K562 (cell line): ENCODE data around the gene CERCAM. TPM values are rescaled to one million over a fixed set of nuclear protein-coding genes. Genes with fewer than 3 reads are reported as not detected.
A peak's percentile ranks its signal among the peaks of the same experiment; 100 is the strongest.

Experiments used
- ARNT ChIP-seq, 2 experiments: fragments of 450-650 bp; IDR thresholded peaks; 2 replicates each; pipeline ENCODE4 v1.6.1; 2016; ENCODE audit warnings: mild to moderate bottlenecking in 1 of 2
- EP300 ChIP-seq: IDR thresholded peaks from 2 replicates; pipeline ENCODE4 v1.6.1; 2012; ENCODE audit warnings: low read length, improper control_type of control experiment
- HIVEP1 ChIP-seq: fragments of 250-450 bp; sonication (Bioruptor Pico); IDR thresholded peaks from 2 replicates; pipeline ENCODE4 v1.4.0; 2020; ENCODE audit warnings: mild to moderate bottlenecking
- NEUROD1 ChIP-seq: fragments of 150-350 bp; IDR thresholded peaks from 2 replicates; pipeline ENCODE4 v1.6.1; 2014; ENCODE audit warnings: borderline replicate concordance, low read length, low read depth; ENCODE audit not compliant: partially characterized antibody
- TBL1XR1 ChIP-seq, 2 experiments: IDR thresholded peaks; 2 replicates each; pipeline ENCODE4 v1.6.1; 2012; ENCODE audit warnings: improper control_type of control experiment in 2 of 2, low read length in 2 of 2, mild to moderate bottlenecking in 1 of 2
- TFAM ChIP-seq: fragments of 250-450 bp; sonication (Bioruptor Pico); conservative IDR thresholded peaks from 2 replicates; pipeline ENCODE4 v1.5.0; 2021; ENCODE audit warnings: mild to moderate bottlenecking, moderate library complexity
- TOE1 ChIP-seq, 2 experiments: fragments of 450-650 bp in 1 of 2; sonication (generic) in 1 of 2; formaldehyde crosslinking in 1 of 2; IDR thresholded peaks; 2 replicates each; pipeline versions ENCODE4 v1.7.1 to v1.8.0; 2016 to 2022; ENCODE audit warnings: borderline replicate concordance in 2 of 2, mild to moderate bottlenecking in 2 of 2, antibody characterized with exemption in 1 of 2, inconsistent platforms in 1 of 2, low read depth in 1 of 2, missing genetic modification reagents in 1 of 2, moderate library complexity in 1 of 2
- ZEB2 ChIP-seq: fragments of 450-650 bp; IDR thresholded peaks from 2 replicates; pipeline ENCODE4 v1.6.1; 2016
- ZSCAN29 ChIP-seq: fragments of 450-650 bp; IDR thresholded peaks from 2 replicates; pipeline ENCODE4 v1.6.1; 2017
- polyA plus RNA-seq, 8 experiments: library from polyadenylated mRNA; depleted of rRNA in 4 of 8; stranded (reverse) in 5 of 8; unstranded in 3 of 8; fragments of >200 nt; fragmentation: Nextera tagmentation in 2 of 8; fragmentation: Illumina TruSeq in 1 of 8; extraction: Ambion mirVana in 2 of 8; extraction: Trizol in 1 of 8; gene quantifications; 2 replicates each; pipeline versions ENCODE4 v1.2.1 to v1.2.3, GENCODE V29; 2011 to 2014; ENCODE audit warnings: inconsistent platforms in 1 of 8, missing spikeins in 1 of 8
- total RNA-seq, 7 experiments: library from RNA; depleted of rRNA in 6 of 7; stranded (reverse); fragments of >200 nt in 6 of 7; fragmentation: Illumina TruSeq in 2 of 7; extraction: Trizol in 2 of 7; gene quantifications; 2 replicates each; pipeline versions ENCODE4 v1.2.1 to v1.2.3, GENCODE V29; 2011 to 2021; ENCODE audit warnings: low replicate concordance in 1 of 7
- TF ChIP-seq, protein P1 (sequence below): sonication (generic); formaldehyde crosslinking; IDR thresholded peaks from 2 replicates; pipeline ENCODE4 v1.8.1; 2023; ENCODE audit warnings: mild to moderate bottlenecking, missing genetic modification reagents
- TF ChIP-seq, protein P2 (sequence below): sonication (generic); formaldehyde crosslinking; IDR thresholded peaks from 2 replicates; pipeline ENCODE4 v1.8.0; 2022; ENCODE audit warnings: mild to moderate bottlenecking, missing genetic modification reagents
- TF ChIP-seq, protein P3 (sequence below): fragments of 200-800 bp; sonication (Bioruptor generic); IDR thresholded peaks from 2 replicates; pipeline ENCODE4 v1.6.1; 2017; ENCODE audit warnings: missing genetic modification characterization, missing compliant biosample characterization
- TF ChIP-seq, protein P4 (sequence below): sonication (generic); formaldehyde crosslinking; IDR thresholded peaks from 2 replicates; pipeline ENCODE4 v1.9.0; 2022; ENCODE audit warnings: mild to moderate bottlenecking, missing genetic modification reagents
- TF ChIP-seq, protein P5 (sequence below): fragments of 450-650 bp; IDR thresholded peaks from 2 replicates; pipeline ENCODE4 v1.6.1; 2016; ENCODE audit warnings: antibody characterized with exemption
- TF ChIP-seq, protein P6 (sequence below), 3 experiments: fragments of 200-800 bp in 1 of 3; fragments of 250-450 bp in 1 of 3; fragments of 450-650 bp in 1 of 3; sonication (Bioruptor Pico) in 1 of 3; sonication (Bioruptor generic) in 1 of 3; formaldehyde crosslinking in 1 of 3; IDR thresholded peaks; 2 replicates each; pipeline versions ENCODE4 v1.6.1 to v1.8.0; 2016 to 2022; ENCODE audit warnings: mild to moderate bottlenecking in 2 of 3, missing genetic modification characterization in 2 of 3, missing compliant biosample characterization in 1 of 3, moderate library complexity in 1 of 3

CERCAM gene
- total and polyA plus RNA-seq, 9 of the 15 experiments (the other 6 are each of a cell fraction or from before 2014, with no cell fraction given): 0.75 to 24.0 (median 18.0) TPM

DNA sequence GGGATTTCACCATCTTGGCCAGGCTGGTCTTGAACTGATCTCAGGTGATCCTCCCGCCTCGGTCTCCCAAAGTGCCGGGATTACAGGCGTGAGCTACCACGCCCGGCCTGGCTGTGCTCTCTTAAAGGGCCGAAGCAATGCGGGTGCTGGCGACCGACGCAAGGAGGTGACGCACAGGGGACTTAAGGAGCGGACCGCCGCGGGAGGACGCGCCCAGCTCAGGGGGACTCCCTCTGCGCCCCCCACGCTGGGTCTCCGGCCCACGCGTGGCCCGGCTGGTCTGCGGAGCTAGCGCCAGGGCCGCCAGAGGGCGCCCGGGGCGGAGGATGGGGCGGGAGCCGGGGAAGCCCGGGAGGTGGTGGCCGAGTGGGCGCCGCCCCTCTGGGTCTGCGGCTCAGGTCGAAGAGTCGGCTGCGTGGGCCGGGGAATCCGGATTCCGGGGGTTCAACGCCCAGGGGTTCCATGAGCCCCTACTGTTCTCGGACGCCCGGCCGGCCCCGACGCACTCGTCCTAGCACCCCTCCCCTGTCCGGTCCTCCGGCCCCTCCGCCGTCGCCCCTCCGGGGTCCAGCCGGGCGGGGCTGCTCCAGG lies 502 bp upstream of the CERCAM start (continued):
- TF ChIP-seq, protein P1, sequence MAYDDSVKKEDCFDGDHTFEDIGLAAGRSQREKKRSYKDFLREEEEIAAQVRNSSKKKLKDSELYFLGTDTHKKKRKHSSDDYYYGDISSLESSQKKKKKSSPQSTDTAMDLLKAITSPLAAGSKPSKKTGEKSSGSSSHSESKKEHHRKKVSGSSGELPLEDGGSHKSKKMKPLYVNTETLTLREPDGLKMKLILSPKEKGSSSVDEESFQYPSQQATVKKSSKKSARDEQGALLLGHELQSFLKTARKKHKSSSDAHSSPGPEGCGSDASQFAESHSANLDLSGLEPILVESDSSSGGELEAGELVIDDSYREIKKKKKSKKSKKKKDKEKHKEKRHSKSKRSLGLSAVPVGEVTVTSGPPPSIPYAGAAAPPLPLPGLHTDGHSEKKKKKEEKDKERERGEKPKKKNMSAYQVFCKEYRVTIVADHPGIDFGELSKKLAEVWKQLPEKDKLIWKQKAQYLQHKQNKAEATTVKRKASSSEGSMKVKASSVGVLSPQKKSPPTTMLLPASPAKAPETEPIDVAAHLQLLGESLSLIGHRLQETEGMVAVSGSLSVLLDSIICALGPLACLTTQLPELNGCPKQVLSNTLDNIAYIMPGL (CRISPR knock-in tag): peak; percentile 82; the same call in 1 of the 2 replicates
- peak; percentile 38; the same call in 1 of the 2 replicates for TF ChIP-seq ZEB2
- TF ChIP-seq, protein P2, sequence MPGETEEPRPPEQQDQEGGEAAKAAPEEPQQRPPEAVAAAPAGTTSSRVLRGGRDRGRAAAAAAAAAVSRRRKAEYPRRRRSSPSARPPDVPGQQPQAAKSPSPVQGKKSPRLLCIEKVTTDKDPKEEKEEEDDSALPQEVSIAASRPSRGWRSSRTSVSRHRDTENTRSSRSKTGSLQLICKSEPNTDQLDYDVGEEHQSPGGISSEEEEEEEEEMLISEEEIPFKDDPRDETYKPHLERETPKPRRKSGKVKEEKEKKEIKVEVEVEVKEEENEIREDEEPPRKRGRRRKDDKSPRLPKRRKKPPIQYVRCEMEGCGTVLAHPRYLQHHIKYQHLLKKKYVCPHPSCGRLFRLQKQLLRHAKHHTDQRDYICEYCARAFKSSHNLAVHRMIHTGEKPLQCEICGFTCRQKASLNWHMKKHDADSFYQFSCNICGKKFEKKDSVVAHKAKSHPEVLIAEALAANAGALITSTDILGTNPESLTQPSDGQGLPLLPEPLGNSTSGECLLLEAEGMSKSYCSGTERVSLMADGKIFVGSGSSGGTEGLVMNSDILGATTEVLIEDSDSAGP (CRISPR knock-in tag): peak; percentile 91
- no peak for TF ChIP-seq ARNT (IDR thresholded peaks at IDR 0.05)
- TF ChIP-seq, protein P3, sequence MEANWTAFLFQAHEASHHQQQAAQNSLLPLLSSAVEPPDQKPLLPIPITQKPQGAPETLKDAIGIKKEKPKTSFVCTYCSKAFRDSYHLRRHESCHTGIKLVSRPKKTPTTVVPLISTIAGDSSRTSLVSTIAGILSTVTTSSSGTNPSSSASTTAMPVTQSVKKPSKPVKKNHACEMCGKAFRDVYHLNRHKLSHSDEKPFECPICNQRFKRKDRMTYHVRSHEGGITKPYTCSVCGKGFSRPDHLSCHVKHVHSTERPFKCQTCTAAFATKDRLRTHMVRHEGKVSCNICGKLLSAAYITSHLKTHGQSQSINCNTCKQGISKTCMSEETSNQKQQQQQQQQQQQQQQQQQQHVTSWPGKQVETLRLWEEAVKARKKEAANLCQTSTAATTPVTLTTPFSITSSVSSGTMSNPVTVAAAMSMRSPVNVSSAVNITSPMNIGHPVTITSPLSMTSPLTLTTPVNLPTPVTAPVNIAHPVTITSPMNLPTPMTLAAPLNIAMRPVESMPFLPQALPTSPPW (CRISPR knock-in tag): peak; percentile 85
- peak; percentile 14; the same call in 1 of the 2 replicates for TF ChIP-seq TOE1 (IDR thresholded peaks at IDR 0.05; ENCODE audit: borderline replicate concordance)
- TF ChIP-seq TOE1 (CRISPR knock-in tag; IDR thresholded peaks at IDR 0.05; ENCODE audit: borderline replicate concordance, low read depth): no peak
- TF ChIP-seq HIVEP1 (CRISPR knock-in tag): peak; percentile 90
- 0 out of 2 replicates have a peak, but pooled peaks have one; percentile 51 for TF ChIP-seq ZSCAN29
- TF ChIP-seq, protein P4, sequence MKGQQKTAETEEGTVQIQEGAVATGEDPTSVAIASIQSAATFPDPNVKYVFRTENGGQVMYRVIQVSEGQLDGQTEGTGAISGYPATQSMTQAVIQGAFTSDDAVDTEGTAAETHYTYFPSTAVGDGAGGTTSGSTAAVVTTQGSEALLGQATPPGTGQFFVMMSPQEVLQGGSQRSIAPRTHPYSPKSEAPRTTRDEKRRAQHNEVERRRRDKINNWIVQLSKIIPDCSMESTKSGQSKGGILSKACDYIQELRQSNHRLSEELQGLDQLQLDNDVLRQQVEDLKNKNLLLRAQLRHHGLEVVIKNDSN (CRISPR knock-in tag): no peak
- TF ChIP-seq TBL1XR1 (IDR thresholded peaks at IDR 0.05; ENCODE audit: low read length in 2 of 2): 0 out of 4 replicates have a peak, but pooled peaks of 1 of the 2 experiments have one; percentile 19
- TF ChIP-seq NEUROD1: peak; percentile 74
- TF ChIP-seq EP300: no peak
- TF ChIP-seq, protein P5, sequence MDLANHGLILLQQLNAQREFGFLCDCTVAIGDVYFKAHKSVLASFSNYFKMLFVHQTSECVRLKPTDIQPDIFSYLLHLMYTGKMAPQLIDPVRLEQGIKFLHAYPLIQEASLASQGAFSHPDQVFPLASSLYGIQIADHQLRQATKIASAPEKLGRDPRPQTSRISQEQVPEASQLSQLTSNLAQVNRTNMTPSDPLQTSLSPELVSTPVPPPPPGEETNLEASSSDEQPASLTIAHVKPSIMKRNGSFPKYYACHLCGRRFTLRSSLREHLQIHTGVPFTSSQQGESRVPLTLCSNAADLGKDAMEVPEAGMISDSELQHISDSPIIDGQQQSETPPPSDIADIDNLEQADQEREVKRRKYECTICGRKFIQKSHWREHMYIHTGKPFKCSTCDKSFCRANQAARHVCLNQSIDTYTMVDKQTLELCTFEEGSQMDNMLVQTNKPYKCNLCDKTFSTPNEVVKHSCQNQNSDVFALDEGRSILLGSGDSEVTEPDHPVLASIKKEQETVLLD: peak; percentile 72; the same call in 1 of the 2 replicates
- TF ChIP-seq, protein P6, sequence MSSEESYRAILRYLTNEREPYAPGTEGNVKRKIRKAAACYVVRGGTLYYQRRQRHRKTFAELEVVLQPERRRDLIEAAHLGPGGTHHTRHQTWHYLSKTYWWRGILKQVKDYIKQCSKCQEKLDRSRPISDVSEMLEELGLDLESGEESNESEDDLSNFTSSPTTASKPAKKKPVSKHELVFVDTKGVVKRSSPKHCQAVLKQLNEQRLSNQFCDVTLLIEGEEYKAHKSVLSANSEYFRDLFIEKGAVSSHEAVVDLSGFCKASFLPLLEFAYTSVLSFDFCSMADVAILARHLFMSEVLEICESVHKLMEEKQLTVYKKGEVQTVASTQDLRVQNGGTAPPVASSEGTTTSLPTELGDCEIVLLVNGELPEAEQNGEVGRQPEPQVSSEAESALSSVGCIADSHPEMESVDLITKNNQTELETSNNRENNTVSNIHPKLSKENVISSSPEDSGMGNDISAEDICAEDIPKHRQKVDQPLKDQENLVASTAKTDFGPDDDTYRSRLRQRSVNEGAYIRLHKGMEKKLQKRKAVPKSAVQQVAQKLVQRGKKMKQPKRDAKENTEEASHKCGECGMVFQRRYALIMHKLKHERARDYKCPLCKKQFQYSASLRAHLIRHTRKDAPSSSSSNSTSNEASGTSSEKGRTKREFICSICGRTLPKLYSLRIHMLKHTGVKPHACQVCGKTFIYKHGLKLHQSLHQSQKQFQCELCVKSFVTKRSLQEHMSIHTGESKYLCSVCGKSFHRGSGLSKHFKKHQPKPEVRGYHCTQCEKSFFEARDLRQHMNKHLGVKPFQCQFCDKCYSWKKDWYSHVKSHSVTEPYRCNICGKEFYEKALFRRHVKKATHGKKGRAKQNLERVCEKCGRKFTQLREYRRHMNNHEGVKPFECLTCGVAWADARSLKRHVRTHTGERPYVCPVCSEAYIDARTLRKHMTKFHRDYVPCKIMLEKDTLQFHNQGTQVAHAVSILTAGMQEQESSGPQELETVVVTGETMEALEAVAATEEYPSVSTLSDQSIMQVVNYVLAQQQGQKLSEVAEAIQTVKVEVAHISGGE (CRISPR knock-in tag; IDR thresholded peaks at IDR 0.05): 0 out of 6 replicates have a peak, but pooled peaks of 1 of the 3 experiments have one; percentile 1
- no peak for TF ChIP-seq TFAM (CRISPR knock-in tag)
